ENCODE results near the gene SKI.

DNA sequence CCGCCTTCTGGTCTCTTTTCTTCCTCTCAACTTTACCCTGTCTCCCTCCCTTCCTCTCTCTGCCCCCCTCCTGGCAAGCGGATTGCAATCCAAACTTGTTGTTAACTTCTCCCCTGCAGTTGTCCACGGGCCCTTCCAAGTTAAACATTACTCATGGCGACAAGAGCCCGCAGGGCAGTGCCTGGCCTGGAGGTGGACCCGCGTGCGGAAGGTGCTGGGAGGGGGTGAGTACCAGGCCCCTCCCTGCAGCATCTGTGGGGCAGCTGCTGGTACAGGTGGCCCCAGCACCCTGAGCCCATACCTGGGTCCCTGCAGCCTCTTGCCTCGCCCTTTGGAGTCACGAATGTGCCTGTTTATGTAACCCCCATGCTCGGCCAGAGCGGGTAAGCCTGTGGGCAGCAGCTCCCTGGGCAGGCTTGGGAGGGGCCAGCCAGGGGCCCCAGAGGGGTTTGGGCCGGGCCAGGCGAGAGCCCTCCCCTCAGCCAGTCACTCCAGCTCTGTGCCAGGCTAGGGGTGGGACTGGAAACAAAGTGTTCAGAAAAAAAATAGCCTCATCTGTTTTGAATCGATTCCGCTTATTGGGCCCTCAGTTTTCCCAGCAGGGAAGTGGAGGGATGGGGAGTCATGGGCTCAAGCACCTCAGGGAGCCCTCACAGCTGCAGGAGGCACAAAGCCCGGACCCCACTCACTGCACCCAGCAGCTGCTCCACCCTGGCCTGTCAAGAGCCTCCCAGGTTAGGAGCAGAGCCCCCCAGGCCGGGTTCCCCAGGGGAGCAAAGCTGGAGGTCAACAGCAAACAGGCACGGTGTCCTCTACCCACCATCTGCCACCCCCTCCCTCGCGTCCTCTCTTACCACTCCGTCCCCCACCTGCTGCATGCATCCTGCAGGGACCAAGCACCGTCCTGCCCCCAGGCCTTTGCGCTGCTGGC, 19.5 kb upstream of the SKI start:
- TF ChIP-seq CTCF (IDR thresholded peaks at IDR 0.05) (no peak), EZH2 (IDR thresholded peaks at IDR 0.05; ENCODE audit: borderline replicate concordance, insufficient read depth, low read depth, low read length, poor library complexity, severe bottlenecking) (no peak)

Measured in B cell (primary cell).